Peyer's patch (tissue), 4 donors: ENCODE results near the gene FAT2. TPM values are rescaled to one million over a fixed set of nuclear protein-coding genes. Genes with fewer than 3 reads are reported as not detected.

Experiments used
- DNase-seq, 3 donors: peaks; one replicate each; pipeline ENCODE4 v3.0.0-alpha.2; 2017 to 2019
- H3K27ac ChIP-seq, 4 donors: fragments of 200-600 bp; sonication (generic); one replicate each; pipeline ENCODE4 v1.5.1; 2016 to 2019
- H3K27me3 ChIP-seq, 2 donors: fragments of 200-600 bp; sonication (generic); one replicate each; pipeline ENCODE4 v1.5.1; 2019
- H3K36me3 ChIP-seq, 3 donors: fragments of 200-600 bp; sonication (generic); one replicate each; pipeline ENCODE4 v1.5.1; 2016 to 2019
- H3K4me1 ChIP-seq, 4 donors: fragments of 200-600 bp; sonication (generic); one replicate each; pipeline ENCODE4 v1.5.1; 2016 to 2019
- H3K4me3 ChIP-seq, 4 donors: fragments of 200-600 bp; sonication (generic); 1 replicate in 3 of 4; 2 replicates in 1 of 4; pipeline ENCODE4 v1.5.1; 2016 to 2019; ENCODE audit warnings: mild to moderate bottlenecking in 1 of 4
- H3K9me3 ChIP-seq, 4 donors: fragments of 200-600 bp; sonication (generic); one replicate each; pipeline ENCODE4 v1.5.1; 2016 to 2019; ENCODE audit warnings: mild to moderate bottlenecking in 1 of 4
- CTCF ChIP-seq, 6 experiments: fragments of 450-650 bp in 4 of 6; fragments of 200-600 bp in 2 of 6; sonication (generic) in 1 of 6; IDR thresholded peaks; one replicate each; pipeline ENCODE4 v1.5.1; 2017 to 2019; ENCODE audit warnings: antibody characterized with exemption in 6 of 6, mild to moderate bottlenecking in 3 of 6, moderate library complexity in 1 of 6
- POLR2A ChIP-seq, 2 donors: fragments of 450-650 bp; IDR thresholded peaks; one replicate each; pipeline ENCODE4 v1.5.1; 2017; ENCODE audit warnings: antibody characterized with exemption in 2 of 2, mild to moderate bottlenecking in 2 of 2, moderate library complexity in 2 of 2
- total RNA-seq, 4 donors: library from RNA; depleted of rRNA; stranded (reverse); fragments of >200 nt; gene quantifications; one replicate each; pipeline ENCODE4 v1.1.0, GENCODE V29; 2016

FAT2 gene
- total RNA-seq, 4 donors from 2014 or later = under 0.01 TPM; not detected in 3

- Histone ChIP-seq H3K9me3 (no peaks in the 10 kb centered on the region), H3K27ac (no peak overlapping the region), H3K4me1 (no peaks in the 10 kb centered on the region), H3K4me3 (no peak overlapping the region), H3K36me3 (no peaks in the 10 kb centered on the region), H3K27me3 (no peaks in the 10 kb centered on the region)
- no peak for DNase-seq
- TF ChIP-seq POLR2A (IDR thresholded peaks at IDR 0.05) (no peak), CTCF (IDR thresholded peaks at IDR 0.05) (no peak)
Measured at GRCh38 chr5:151632524-151632923, 41.4 kb upstream of the FAT2 start.

DNA sequence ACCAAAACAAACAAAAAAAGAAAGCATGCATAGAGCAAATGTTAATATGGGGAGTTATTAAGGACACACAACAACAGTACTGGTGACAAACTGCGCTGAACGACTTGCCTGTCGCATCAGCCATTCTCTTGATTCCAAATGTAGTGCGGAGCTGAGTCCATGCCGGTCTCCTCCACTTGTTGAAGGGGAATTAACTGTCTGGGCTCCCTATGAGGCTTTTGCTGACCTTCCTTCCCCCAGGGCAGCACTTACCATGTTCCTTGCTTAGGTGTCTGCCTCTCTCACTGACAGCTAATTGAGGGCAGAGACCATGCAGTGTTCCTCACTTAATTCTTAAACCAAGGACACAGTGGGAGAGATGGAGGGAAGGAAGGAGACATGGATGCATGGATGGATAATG lies 40.8 kb upstream of the FAT2 start:
- H3K27me3 ChIP-seq = no peaks in the 10 kb centered on the region
- no peaks in the 10 kb centered on the region for H3K4me1 ChIP-seq
- H3K27ac ChIP-seq = no peak overlapping the region
- no peak for TF ChIP-seq CTCF (IDR thresholded peaks at IDR 0.05)
- no peak for TF ChIP-seq POLR2A (IDR thresholded peaks at IDR 0.05)
- no peaks in the 10 kb centered on the region for H3K9me3 ChIP-seq
- DNase-seq = no peak
- no peak overlapping the region for H3K4me3 ChIP-seq
- no peaks in the 10 kb centered on the region for H3K36me3 ChIP-seq

DNA sequence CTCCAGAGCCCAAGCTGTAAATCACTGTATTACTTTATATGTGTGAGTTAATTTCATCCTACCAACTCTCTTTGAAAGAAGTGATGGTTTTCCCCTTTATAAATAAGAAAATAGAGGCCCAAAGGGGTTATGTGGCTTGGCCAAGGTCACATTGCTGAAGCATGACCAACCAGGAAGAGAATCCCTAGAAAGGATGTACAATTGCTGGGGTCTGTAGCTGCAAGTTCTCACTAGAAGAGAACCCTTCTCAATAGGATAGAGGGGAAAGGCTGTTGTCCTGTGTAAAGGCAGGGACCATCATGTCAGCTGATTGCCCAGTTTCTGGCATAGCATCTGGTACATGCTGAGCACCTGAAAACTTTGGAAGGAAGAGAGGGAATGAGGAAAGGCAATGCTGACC lies 39.0 kb upstream of the FAT2 start:
- H3K36me3 ChIP-seq = no peaks in the 10 kb centered on the region
- DNase-seq = no peak
- no peak overlapping the region for H3K27ac ChIP-seq
- H3K9me3 ChIP-seq = no peaks in the 10 kb centered on the region
- H3K4me3 ChIP-seq = no peak overlapping the region
- H3K27me3 ChIP-seq = no peaks in the 10 kb centered on the region
- TF ChIP-seq POLR2A (IDR thresholded peaks at IDR 0.05) = no peak
- no peak for TF ChIP-seq CTCF (IDR thresholded peaks at IDR 0.05)
- H3K4me1 ChIP-seq = no peaks in the 10 kb centered on the region

DNA sequence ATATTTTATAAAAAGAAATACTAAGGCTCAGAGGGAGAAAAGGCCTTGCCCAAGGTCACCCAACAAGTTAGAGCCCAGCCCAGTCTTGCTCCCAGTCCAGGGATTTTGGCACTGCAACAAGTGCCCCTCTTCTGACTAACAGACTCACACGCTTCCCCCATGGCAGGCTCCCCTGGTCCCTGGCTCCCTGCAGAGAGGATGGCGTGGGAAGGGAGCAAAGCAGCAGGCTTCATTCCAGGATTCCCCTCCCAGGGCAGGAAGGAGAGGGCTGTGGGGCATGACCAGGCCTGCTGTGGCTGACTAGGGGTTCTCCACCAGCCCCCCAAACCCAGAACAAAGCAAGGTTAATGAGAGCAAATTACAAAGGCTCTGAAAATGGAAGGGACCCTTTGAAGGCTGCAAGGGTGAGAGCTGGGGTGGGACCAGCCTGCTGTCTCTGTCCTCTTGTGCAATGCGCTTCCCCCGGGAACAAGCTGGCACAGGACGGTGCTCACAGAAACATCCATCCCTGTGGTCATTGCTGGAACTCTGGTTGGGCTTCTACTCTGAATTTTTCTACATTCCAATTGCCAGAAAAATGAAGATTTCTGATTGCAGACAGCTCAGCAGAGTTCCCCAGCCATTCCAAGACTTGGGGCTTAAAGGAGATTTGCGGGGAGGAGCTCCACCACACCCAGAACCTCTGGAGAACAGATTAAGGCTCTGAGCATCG lies 37.1 kb upstream of the FAT2 start:
- TF ChIP-seq CTCF (IDR thresholded peaks at IDR 0.05) (no peak), POLR2A (IDR thresholded peaks at IDR 0.05) (no peak)
- Histone ChIP-seq H3K9me3 (no peaks in the 10 kb centered on the region), H3K4me3 (no peak overlapping the region), H3K27ac (no peak overlapping the region), H3K36me3 (no peaks in the 10 kb centered on the region), H3K4me1 (no peaks in the 10 kb centered on the region), H3K27me3 (no peaks in the 10 kb centered on the region)
- no peak for DNase-seq

DNA sequence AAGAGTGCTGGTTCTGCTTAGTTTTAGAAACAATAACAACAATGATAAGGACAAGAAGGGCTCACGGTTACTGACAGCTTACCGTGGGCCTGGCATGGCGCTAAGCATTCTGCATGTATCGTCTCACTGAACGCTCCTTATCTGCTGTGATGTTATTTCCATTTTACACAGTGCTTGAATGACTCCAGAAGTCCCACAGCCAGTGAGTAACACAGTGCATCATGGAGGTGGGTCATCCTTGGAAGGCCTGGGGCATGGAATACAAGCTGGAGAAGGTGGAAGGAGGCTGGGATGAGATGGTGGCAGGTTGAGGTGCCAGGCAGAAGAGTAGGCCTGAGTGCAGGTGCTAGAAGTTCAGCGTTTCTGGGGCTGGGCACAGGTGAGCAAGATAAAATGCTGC lies 36.5 kb upstream of the FAT2 start:
- DNase-seq = no peak
- H3K4me3 ChIP-seq = no peak overlapping the region
- H3K4me1 ChIP-seq = no peaks in the 10 kb centered on the region
- no peak overlapping the region for H3K27ac ChIP-seq
- H3K27me3 ChIP-seq = no peaks in the 10 kb centered on the region
- no peaks in the 10 kb centered on the region for H3K36me3 ChIP-seq
- TF ChIP-seq POLR2A (IDR thresholded peaks at IDR 0.05) (no peak), CTCF (IDR thresholded peaks at IDR 0.05) (no peak)
- no peaks in the 10 kb centered on the region for H3K9me3 ChIP-seq

GRCh38 chr5:151625285-151625684 lies 34.2 kb upstream of the FAT2 start:
- H3K36me3 ChIP-seq = no peaks in the 10 kb centered on the region
- no peak for TF ChIP-seq POLR2A (IDR thresholded peaks at IDR 0.05)
- TF ChIP-seq CTCF (IDR thresholded peaks at IDR 0.05) = no peak
- H3K27ac ChIP-seq = no peak overlapping the region
- H3K9me3 ChIP-seq = no peaks in the 10 kb centered on the region
- no peak for DNase-seq
- H3K27me3 ChIP-seq = no peaks in the 10 kb centered on the region
- no peaks in the 10 kb centered on the region for H3K4me1 ChIP-seq
- no peak overlapping the region for H3K4me3 ChIP-seq
